ENCODE measurements around the gene CCDC70. TPM values are rescaled to one million over a fixed set of nuclear protein-coding genes. Genes with fewer than 3 reads are reported as not detected.

The CCDC70 gene
- total RNA-seq, 1 experiment from 2014 or later: not detected

DNA sequence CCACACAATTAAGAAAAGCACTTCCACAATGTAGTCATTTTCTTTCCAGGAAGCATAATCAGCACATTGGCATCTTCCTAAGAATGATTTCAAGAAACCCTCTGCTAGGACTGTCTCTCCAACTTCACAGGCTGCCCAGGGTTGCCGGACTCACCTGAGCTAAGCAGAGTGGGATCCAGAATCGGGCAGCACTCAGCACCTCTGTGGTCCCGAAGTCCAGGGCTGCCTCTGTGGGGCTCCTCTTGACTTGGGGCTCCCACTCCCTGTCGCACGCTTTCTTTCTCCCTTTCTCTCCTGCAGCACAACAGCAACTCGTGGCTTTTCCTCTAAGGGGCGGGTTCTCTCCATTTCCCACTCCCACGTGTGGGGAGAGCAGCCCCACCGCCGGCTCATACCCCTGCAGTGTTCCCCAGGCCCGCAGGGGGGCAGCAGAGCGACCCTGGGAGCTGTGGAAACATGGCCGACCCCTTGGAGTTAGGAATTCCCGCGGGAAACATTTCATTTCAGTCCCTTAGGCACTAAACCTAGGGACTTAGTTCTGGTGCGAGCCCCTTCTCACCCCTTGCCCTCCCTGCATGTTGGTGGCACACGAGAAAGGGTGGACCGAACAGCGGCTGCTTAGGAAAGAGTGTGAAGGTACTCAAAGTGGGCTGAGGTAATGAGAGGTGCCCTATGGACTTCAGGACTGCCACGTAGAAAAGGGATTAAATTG is 16.8 kb upstream of the CCDC70 start, which contains the start of gene TMEM272:
Gene TMEM272 (minus strand): TSS at position 316 of the 712 bp plus-strand sequence. CDS start 6,647 bp downstream, outside the sequence.
- TF ChIP-seq CTCF (conservative IDR thresholded peaks at IDR 0.05; ENCODE audit: low read depth, low read length) (peak; percentile 98), EZH2 (IDR thresholded peaks at IDR 0.05; ENCODE audit: borderline replicate concordance, low read depth, low read length, poor library complexity, severe bottlenecking) (no peak)
- Histone ChIP-seq H3K4me3 (ENCODE audit: low read depth, low read length, poor library complexity, severe bottlenecking) (peak within 1 kb of the TSS; percentile 30), H3K36me3 (ENCODE audit: insufficient read depth, low read length, poor library complexity, severe bottlenecking) (no peaks in the 10 kb centered on the region), H3K27ac (ENCODE audit: low read depth, low read length, poor library complexity, severe bottlenecking) (no peak within 1 kb of the TSS), H3K9me3 (ENCODE audit: low read depth, low read length, poor library complexity, severe bottlenecking) (no peaks in the 10 kb centered on the region), H3K27me3 (replicated peaks; ENCODE audit: insufficient read depth, low read depth, low read length, poor library complexity) (no peaks in the 10 kb centered on the region), H3K4me1 (ENCODE audit: insufficient read depth, low read length, poor library complexity, severe bottlenecking) (peaks cover 8% of the 10 kb centered on the region)
- ChIA-PET CTCF (no interaction called here), POLR2A (ENCODE audit: low non-redundant PET) (no interaction called here)
- DNase-seq (ENCODE audit: low spot score): peak; percentile 85
- BruUV-seq (replicated peaks): no TSS peak
- intact Hi-C loops (cut with micrococcal nuclease; ENCODE audit: unreplicated experiment): no loop called here

DNA sequence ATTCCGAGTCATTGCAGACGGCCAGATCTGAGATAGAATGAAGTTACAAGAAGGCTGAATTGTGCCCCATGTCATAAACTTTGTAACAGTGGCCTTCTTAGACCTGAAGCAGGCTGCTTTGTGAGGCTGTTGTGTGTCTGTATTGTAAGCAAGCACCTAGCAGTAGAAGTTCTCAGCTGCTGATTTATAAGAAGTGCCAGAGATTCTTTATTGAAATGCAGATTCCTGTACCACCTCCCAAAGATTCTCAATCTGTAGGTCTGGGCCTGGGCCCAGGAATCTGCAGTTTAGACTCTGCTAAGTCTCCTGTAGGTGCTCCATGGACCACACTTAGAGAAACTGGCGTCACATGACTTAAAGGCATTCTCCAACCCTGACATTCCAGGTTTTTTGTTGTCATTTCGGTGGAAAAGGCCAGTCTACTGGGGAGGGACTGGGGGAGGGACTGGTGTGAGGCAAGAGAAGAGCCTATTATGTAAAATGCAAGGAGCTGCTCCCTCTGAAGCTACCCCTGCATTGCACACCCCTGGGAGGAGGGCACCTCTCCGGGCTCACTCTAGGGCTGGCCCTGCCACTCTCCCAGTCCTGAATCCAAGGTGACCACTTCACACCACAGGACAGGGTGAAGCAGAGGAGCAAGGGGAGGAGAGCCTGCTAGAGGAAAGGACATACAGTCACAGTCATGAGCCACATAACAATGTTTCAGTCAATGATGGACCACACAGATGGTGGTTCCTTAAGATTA is 16.0 kb upstream of the CCDC70 start:
- H3K9me3 ChIP-seq (ENCODE audit: low read depth, low read length, poor library complexity, severe bottlenecking): no peaks in the 10 kb centered on the region
- H3K27ac ChIP-seq (ENCODE audit: low read depth, low read length, poor library complexity, severe bottlenecking): no peak overlapping the region
- POLR2A ChIA-PET (ENCODE audit: low non-redundant PET): no interaction called here
- no peaks in the 10 kb centered on the region for H3K27me3 ChIP-seq (replicated peaks; ENCODE audit: insufficient read depth, low read depth, low read length, poor library complexity)
- BruUV-seq (replicated peaks): no TSS peak
- TF ChIP-seq EZH2 (IDR thresholded peaks at IDR 0.05; ENCODE audit: borderline replicate concordance, low read depth, low read length, poor library complexity, severe bottlenecking) (no peak), CTCF (conservative IDR thresholded peaks at IDR 0.05; ENCODE audit: low read depth, low read length) (no peak)
- CTCF ChIA-PET: no interaction called here
- no peaks in the 10 kb centered on the region for H3K36me3 ChIP-seq (ENCODE audit: insufficient read depth, low read length, poor library complexity, severe bottlenecking)
- no peak overlapping the region for H3K4me3 ChIP-seq (ENCODE audit: low read depth, low read length, poor library complexity, severe bottlenecking)
- no peak for DNase-seq (ENCODE audit: low spot score)
- H3K4me1 ChIP-seq (ENCODE audit: insufficient read depth, low read length, poor library complexity, severe bottlenecking): peaks cover 8% of the 10 kb centered on the region
- intact Hi-C loops (cut with micrococcal nuclease; ENCODE audit: unreplicated experiment): no loop called here

- H3K4me3 ChIP-seq (ENCODE audit: low read depth, low read length, poor library complexity, severe bottlenecking): no peak overlapping the region
- BruUV-seq (replicated peaks): no TSS peak
- TF ChIP-seq CTCF (conservative IDR thresholded peaks at IDR 0.05; ENCODE audit: low read depth, low read length) (no peak), EZH2 (IDR thresholded peaks at IDR 0.05; ENCODE audit: borderline replicate concordance, low read depth, low read length, poor library complexity, severe bottlenecking) (no peak)
- no peaks in the 10 kb centered on the region for H3K36me3 ChIP-seq (ENCODE audit: insufficient read depth, low read length, poor library complexity, severe bottlenecking)
- H3K9me3 ChIP-seq (ENCODE audit: low read depth, low read length, poor library complexity, severe bottlenecking): no peaks in the 10 kb centered on the region
- H3K4me1 ChIP-seq (ENCODE audit: insufficient read depth, low read length, poor library complexity, severe bottlenecking): peaks cover 8% of the 10 kb centered on the region
- H3K27me3 ChIP-seq (replicated peaks; ENCODE audit: insufficient read depth, low read depth, low read length, poor library complexity): no peaks in the 10 kb centered on the region
- intact Hi-C loops (cut with micrococcal nuclease; ENCODE audit: unreplicated experiment): no loop called here
- H3K27ac ChIP-seq (ENCODE audit: low read depth, low read length, poor library complexity, severe bottlenecking): no peak overlapping the region
- ChIA-PET POLR2A (ENCODE audit: low non-redundant PET) (no interaction called here), CTCF (interaction anchor here (0.8 kb wide), 1 partner anchor 15 kb away, joined by 3 read pairs; no protein-coding TSS in a partner anchor)
- DNase-seq (ENCODE audit: low spot score): no peak
Measured at GRCh38 chr13:51846756-51847155, 15.0 kb upstream of the CCDC70 start.
